CD4-positive, alpha-beta T cell treated with Interleukin-4 for 4 hours (primary cell): ENCODE results near the gene PPP5C.
A peak's percentile ranks its signal among the peaks of the same experiment; 100 is the strongest.

Source experiments
- DNase-seq: peaks from one replicate; pipeline ENCODE4 v3.0.0-alpha.2; 2020

Gene PPP5C

DNA sequence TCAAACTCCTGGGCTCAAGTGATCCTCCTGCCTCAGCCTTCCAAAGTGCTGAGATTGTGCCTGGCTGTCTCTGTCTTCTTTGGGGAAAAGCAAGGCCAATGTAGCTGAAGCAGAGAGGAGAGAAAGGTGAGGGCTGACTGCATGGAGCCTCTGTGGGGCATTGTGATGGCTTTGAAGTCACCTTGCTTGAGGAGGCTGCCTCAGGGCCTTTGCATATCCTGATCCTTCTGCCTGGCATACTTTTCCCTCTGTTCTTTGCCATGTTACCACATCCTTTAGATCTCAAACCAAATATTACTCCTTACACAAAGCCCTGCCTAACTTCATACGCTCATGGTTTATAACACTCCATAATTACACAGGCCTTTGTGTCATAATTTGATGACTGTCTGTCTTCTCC lies 9.4 kb upstream of the PPP5C start:
- no peak for DNase-seq

DNA sequence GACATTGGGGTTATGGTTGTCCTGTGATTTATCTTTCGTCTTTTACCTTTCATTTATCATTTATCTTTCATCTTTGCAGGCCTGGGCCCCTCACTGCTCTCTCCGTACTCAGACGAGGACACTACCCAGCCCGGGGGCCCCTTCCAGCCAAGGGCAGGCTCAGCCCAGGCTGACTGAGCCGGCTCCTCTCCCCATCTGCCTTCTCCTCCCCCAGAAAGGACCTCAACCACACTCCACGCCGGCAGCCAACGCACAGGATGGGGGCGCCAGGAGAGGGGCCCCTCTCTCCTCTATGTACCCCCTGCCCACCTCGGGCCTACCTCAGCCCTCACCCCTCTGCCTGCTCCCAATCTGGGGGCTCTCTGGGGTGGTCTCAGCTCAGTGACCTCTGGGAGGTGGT lies 7.4 kb upstream of the PPP5C start:
- no peak for DNase-seq

GRCh38 chr19:46340051-46340659 lies 6.7 kb upstream of the PPP5C start:
- DNase-seq, result no peak

DNA sequence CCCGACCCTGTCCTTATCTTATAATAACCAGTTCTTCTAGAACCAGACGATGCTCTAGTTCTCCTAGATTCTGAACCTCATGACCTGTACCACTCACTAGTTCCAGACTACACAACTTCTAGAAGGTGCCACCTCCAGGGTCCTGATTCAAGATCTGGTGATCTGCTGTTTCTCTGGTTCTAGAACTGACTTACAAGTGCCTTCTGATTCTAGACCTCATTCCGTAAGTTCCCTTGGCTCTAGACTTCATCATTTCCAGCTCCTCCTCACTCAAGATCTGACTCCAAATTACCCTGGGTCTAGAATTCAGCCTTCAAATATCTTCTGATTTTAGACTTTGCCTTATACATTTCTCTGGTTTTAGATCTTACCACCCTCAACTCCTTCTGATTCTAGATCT lies 5.0 kb upstream of the PPP5C start:
- DNase-seq, result no peak

DNA sequence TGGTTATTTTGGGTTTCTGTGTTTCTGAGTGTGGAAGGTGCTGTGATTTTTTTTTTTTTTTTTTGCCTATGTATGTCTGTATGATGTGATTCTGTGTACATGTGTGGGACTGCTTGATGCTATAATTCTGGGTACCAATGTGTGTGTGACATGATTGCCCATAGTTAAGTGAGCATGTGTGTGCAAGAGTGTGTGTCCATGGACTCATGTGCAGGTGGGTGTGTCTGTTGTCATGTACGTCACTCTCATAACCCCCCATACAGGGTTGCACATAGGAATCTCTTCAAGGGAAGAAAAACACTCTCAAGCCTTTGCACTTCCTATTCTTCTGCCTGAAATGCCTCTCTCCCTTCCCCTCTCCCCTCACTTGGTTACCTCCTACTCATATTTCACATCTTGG lies 2.5 kb upstream of the PPP5C start:
- DNase-seq, result no peak

- DNase-seq, result no peak
These were observed 1.7 kb upstream of the PPP5C start for GRCh38 chr19:46345157-46345556.

DNA sequence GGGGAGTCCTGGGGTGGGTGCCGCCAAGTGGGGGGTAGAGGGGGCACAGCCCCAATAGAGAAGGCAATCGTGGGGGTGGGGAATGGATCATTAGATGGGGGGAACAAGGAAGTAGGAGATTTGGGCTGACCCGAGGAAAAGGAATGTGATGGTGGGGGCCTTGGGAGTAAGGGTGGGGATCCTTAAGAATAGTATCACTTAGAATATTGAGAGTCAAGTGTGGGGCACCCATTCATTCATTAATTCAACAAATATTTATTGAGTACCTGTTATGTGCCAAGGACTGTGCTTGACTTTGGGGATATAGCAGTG lies 641 bp downstream of the PPP5C start:
- DNase-seq, result no peak

DNA sequence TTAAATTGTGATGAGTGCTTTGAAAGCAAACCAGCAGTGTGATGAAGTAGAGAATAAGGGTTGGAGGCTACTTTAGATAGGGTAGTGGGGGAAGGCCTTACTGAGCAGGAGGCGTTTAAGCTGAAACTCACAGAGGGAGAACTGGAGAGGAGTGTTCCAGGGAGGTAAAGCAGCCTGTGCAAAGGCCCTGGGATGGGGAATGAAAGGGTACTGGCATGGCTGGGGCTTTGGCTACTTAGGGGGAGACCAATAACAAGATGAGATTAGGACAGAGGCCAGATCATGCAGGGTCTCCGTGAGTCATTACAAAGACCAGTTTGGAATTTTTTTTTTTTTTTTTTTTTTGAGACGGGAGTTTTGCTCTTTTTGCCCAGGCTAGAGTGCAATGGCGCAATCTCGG lies 1.1 kb downstream of the PPP5C start:
- DNase-seq, result no peak

DNA sequence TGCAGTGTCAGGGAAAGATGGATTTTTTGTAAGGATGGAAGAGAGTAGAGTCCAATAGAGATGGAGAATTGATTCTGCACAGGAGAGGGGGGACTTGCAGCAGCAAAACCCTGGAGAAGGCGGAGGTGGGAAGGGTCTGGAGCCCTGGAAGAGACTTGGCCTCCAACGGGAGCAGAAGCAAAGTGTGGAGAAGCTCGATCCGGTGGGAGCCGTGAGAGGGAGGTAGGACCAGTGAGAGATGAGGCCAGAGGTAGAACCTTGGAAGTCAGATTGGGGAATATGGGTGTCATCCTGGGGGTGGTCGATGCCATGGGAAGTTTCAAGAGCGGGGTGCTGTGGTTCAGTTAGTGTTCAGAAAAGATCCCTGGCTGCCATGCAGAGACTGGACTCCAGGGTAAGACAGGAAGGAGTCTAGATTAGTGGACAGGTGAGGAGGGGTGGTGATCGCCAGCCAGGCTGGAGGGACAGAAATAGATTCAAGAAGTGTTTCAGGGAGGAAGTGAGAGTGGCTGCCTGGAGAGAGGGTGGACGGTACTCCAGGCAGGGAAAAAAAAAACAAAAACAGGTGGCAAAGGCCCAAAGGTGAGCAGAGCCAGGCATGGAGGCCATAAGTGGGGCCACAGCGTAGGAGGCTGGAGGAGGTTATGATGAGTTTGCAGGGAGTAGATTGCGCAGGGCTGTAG lies 2.6 kb downstream of the PPP5C start:
- no peak for DNase-seq

- DNase-seq, result peak; percentile 34
These were observed 3.3 kb downstream of the PPP5C start for GRCh38 chr19:46350029-46350757.

DNA sequence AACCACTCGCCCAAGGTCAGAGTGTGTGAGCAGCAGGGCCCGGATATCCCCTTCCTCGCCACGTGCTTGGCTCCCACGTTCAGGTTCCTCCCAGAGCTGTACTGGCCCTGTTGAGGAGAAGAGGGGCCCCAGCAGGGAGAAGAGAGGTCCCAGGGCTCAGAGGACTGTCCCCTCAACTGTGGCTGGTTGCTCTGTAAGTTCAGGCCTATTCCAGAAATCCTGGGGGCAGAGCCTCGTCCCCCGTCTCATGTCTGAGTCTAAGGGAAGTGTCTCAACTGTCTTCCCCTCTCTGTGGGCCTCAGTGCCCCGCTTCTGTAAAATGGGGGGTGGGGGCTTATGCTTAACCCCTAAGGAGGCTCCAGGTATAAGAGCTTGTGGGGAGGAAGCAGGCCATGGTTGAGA lies 3.9 kb downstream of the PPP5C start:
- DNase-seq, result no peak

DNA sequence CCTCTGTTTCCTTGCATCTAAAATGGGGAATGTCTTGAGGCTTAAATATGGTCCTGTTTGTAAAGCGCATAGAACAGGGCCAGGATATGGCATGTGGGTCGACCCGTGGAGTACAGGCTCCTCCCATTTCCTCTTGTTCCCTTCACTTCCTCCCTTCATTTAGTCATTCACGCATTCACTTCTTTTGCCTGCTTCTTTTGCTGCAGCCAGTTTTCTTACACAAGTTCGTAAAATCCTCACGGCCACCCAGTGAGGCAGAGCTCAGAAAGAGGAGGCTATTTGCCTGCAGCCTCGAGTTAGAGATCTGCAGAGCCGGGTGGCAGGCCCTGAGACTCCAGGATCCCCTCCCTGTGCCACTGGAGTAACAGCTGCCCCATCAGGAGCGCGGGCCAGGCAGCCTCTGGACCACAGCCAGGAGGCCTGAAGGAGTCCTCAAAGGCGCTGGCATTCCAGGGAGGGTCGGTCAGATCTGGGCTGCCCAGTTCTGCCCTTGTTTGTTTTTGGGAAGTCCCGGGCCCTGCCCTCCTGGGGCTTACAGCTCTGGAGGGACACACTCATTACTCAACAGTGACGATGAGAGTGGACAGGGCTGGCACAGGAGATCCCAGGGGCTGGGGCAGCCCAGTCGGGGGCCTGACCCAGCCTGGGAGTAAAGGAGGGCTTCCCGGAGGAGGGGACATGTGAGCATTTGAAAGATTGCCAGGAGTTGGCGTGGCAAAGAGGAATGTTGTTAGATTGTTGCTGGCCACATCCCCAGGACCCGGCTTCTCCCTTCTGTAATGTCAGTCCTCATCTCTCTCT lies 4.6 kb downstream of the PPP5C start:
- peak; percentile 43 for DNase-seq

DNA sequence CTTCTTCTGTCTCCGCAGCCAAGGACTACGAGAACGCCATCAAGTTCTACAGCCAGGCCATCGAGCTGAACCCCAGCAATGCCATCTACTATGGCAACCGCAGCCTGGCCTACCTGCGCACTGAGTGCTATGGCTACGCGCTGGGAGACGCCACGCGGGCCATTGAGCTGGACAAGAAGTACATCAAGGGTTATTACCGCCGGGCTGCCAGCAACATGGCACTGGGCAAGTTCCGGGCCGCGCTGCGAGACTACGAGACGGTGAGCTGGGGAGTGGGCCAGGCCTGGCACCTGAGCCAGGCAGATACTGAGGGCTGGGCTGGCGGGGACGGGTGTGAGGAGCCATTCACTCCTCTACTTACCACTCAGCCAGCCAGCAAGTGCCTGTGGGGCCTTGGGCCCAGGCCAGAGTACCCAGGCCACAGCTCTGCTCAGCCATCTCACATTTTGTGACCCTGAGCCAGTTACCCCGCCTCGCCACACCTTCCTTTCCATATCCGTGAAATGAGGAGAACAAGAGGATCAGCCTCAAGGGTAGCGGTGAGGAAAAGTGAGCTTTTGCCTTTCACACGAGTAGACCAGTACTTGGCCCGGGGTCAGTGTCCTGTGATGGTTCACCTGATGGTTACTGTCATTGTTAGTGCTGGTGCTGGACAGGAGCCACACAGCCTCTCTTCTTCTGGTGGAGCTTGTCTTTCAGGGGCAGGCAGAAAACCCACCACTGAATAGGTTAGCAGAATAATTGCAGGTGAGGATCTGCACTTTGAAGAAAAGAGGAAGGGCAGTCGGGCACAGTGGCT lies 7.0 kb downstream of the PPP5C start:
- DNase-seq, result no peak

- no peak for DNase-seq
These were observed 8.6 kb downstream of the PPP5C start for GRCh38 chr19:46355234-46356148.

- no peak for DNase-seq
These were observed 9.5 kb downstream of the PPP5C start for GRCh38 chr19:46356149-46357055.

DNA sequence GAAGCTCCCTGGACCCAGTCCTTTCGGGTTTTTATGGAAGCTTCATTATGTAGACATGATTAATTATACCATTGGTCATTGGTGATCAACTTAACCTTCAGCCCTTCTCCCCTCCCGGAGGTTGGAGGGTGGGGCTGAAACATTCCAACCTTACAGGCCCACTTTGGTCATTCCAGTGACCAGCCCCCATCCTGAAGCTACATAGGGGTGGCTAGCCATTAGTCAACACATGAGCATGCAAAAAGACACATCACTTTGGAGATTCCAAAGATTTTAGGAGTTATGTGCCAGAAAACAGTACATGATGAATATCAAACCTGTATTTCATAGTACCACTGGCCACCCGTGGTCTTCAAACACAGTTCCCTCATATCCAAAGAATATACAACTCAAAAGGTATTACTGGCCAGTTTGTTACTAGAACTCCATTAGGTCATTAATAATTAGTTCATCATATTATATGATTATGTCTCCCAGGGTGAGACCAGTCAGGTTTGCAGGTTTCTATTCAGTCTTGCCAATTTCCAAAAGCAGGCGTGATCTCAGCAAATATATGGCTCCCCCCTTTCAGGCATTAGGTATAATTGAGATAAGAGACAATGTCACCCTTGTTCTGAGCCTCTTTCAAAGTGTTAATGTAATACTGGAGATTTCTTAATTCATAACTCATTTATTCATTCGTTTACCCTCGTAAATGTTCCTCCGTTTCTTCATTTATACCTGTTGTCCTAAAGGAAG lies 11.1 kb downstream of the PPP5C start:
- DNase-seq, result no peak

GRCh38 chr19:46361915-46362314 lies 15.0 kb downstream of the PPP5C start:
- peak; percentile 47 for DNase-seq

- DNase-seq, result no peak
These were observed 17.5 kb downstream of the PPP5C start for GRCh38 chr19:46364359-46364758.

- DNase-seq, result no peak
These were observed 18.7 kb downstream of the PPP5C start for GRCh38 chr19:46365561-46365960.
